Heart left ventricle (tissue), 16 donors: ENCODE measurements around the gene GADD45GIP1. TPM values are rescaled to one million over a fixed set of nuclear protein-coding genes. Genes with fewer than 3 reads are reported as not detected.

Experiments
- ATAC-seq, 4 donors: fragments of 200-7000 bp; cut with Tn5 transposase; one replicate each; pipeline ENCODE4 v1.9.1; 2020 to 2022; ENCODE audit warnings: moderate library complexity in 4 of 4, mild to moderate bottlenecking in 3 of 4, moderate number of reproducible peaks in 1 of 4
- DNase-seq, 5 donors: peaks; one replicate each; pipeline ENCODE4 v3.0.0-alpha.2; 2020
- H3K27ac ChIP-seq, 12 donors: fragments of 200-600 bp; sonication (generic) in 4 of 12; one replicate each; pipeline versions ENCODE4 v1.5.0 to v1.8.0; 2016 to 2022; ENCODE audit warnings: mild to moderate bottlenecking in 2 of 12
- H3K27me3 ChIP-seq, 9 donors: fragments of 200-600 bp; sonication (generic) in 2 of 9; one replicate each; pipeline versions ENCODE4 v1.5.1 to v1.8.0; 2016 to 2022; ENCODE audit warnings: mild to moderate bottlenecking in 3 of 9
- H3K36me3 ChIP-seq, 9 donors: fragments of 200-600 bp; sonication (generic) in 2 of 9; one replicate each; pipeline versions ENCODE4 v1.5.0 to v1.8.0; 2018 to 2022; ENCODE audit warnings: mild to moderate bottlenecking in 2 of 9
- H3K4me1 ChIP-seq, 12 donors: fragments of 200-600 bp; sonication (generic) in 4 of 12; one replicate each; pipeline versions ENCODE4 v1.5.0 to v1.8.0; 2016 to 2022; ENCODE audit warnings: mild to moderate bottlenecking in 3 of 12
- H3K4me3 ChIP-seq, 12 donors: fragments of 200-600 bp; sonication (generic) in 4 of 12; one replicate each; pipeline versions ENCODE4 v1.5.0 to v1.8.0; 2017 to 2022; ENCODE audit warnings: mild to moderate bottlenecking in 9 of 12, moderate library complexity in 4 of 12
- H3K9me3 ChIP-seq, 12 donors: fragments of 200-600 bp; sonication (generic) in 4 of 12; one replicate each; pipeline versions ENCODE4 v1.5.0 to v1.8.0; 2016 to 2022; ENCODE audit warnings: mild to moderate bottlenecking in 1 of 12
- CTCF ChIP-seq, 12 donors: fragments of 200-600 bp; sonication (generic) in 4 of 12; IDR thresholded peaks; one replicate each; pipeline versions ENCODE4 v1.5.0 to v1.8.0; 2018 to 2022; ENCODE audit warnings: antibody characterized with exemption in 12 of 12, mild to moderate bottlenecking in 5 of 12
- POLR2A ChIP-seq, 2 donors: fragments of 450-650 bp; IDR thresholded peaks; one replicate each; pipeline ENCODE4 v1.6.1; 2017; ENCODE audit warnings: antibody characterized with exemption in 2 of 2, mild to moderate bottlenecking in 2 of 2, moderate library complexity in 2 of 2
- whole genome bisulfite sequencing, 4 donors: extraction: QIAGEN DNeasy Blood & Tissue Kit in 2 of 4; methylation state at CpG; one replicate each; pipeline versions ENCODE4 v1.1.5 to v1.1.7; 2013 to 2018; 5-methylcytosine and 5-hydroxymethylcytosine counted together
- intact Hi-C, 10 donors: fragments of 100-400 bp; cut with DNase I; formaldehyde crosslinking; loops; one replicate each; pipeline versions ENCODE4 v1.11.1 to v1.14.2; 2022
- polyA plus RNA-seq, 2 donors: library from polyadenylated mRNA; stranded (reverse); fragments of 200-250 nt; gene quantifications; one replicate each; pipeline ENCODE4 v1.2.3, GENCODE V29; 2013
- total RNA-seq, 9 donors: library from RNA; depleted of rRNA in 2 of 9; stranded (reverse); fragments of >200 nt in 2 of 9; fragmentation: NEBNext Ultra II Directional in 3 of 9; extraction: Animal tissue kit (Norgen Biotek cat#: 25700) in 3 of 9; gene quantifications; one replicate each; pipeline versions ENCODE4 v1.1.0 to v1.2.4, GENCODE V29; 2016 to 2023
- donor health status: ischemic (EF 13 %, LVEDD 7.1; RV severe dilation, severe dysfunction).
- donor health status: healthy with polysubstance abuse.
- donor health status: DM: no; HTN: yes; CAD: no.
- donor health status: DM: no; HTN: no; CAD: no.
- donor health status: ischemic (EF 25% LVEDD 6.9; RV normal size, moderate dysfunction).
- donor health status: ischemic (EF 25% LVEDD 5.7; RV mildly dilated, moderate dysfunction).
- donor health status: healthy.
- donor health status: DM: yes; HTN: yes; CAD: no.
- donor health status: ischemic (EF 35%, LVEDD 5.7; RV mildly dilated, moderate dysfunction).
- donor health status: nonischemic (EF 11% LVEDD 7.7; RV severe dilation, severe dysfunction).
- donor health status: DM: yes; HTN: yes; CAD: no.
- donor health status: PGD.
- donor health status: ischemic (EF 29% LVEDD 5.4; RV normal size, mild dysfunction).
- donor health status: nonischemic (EF 23%, LVEDD 6.1; RV moderate dilation, normal function).

Gene GADD45GIP1
- total and polyA plus RNA-seq, 11 donors: 17.2 to 119 (median 30.4) TPM

GRCh38 chr19:12949363-12950283, 7.4 kb downstream of the GADD45GIP1 start:
- ATAC-seq: no peak
- whole genome bisulfite sequencing, 4 donors: 75 to 80% (median 76%) methylated on average over 15 to 16 of the region's 16 CpGs
- H3K36me3 ChIP-seq: peaks cover 5 to 84% (median 74%) of the 10 kb centered on the region in 9 donors
- intact Hi-C loops: loop anchor here in 1 of 10 donors (10.0 kb wide), 1 partner anchor 55 kb away; the partner anchor contains the start of gene GCDH
- H3K27me3 ChIP-seq: no peaks in the 10 kb centered on the region
- peaks cover 5 to 58% (median 39%) of the 10 kb centered on the region in 12 donors for H3K4me1 ChIP-seq
- no peak overlapping the region for H3K4me3 ChIP-seq
- H3K9me3 ChIP-seq: no peaks in the 10 kb centered on the region
- no peak for DNase-seq
- H3K27ac ChIP-seq: peak overlapping the region in 3 of 12 donors; percentile 6 to 52 (median 36)
- TF ChIP-seq POLR2A (IDR thresholded peaks at IDR 0.05) (no peak), CTCF (IDR thresholded peaks at IDR 0.05) (no peak)

GRCh38 chr19:12948612-12949362, 8.2 kb downstream of the GADD45GIP1 start:
- Histone ChIP-seq H3K9me3 (no peaks in the 10 kb centered on the region), H3K4me3 (no peak overlapping the region), H3K27ac (no peak overlapping the region), H3K36me3 (peaks cover 5 to 84% (median 76%) of the 10 kb centered on the region in 9 donors), H3K27me3 (no peaks in the 10 kb centered on the region), H3K4me1 (peaks cover 5 to 51% (median 33%) of the 10 kb centered on the region in 12 donors)
- DNase-seq (no peak), ATAC-seq (no peak)
- TF ChIP-seq POLR2A (IDR thresholded peaks at IDR 0.05): no peak
- TF ChIP-seq CTCF (IDR thresholded peaks at IDR 0.05): no peak
- WGBS, 4 donors: 91 to 95% (median 94%) methylated on average over 9 to 30 of the region's 30 CpGs
- intact Hi-C loops: no loop called here

GRCh38 chr19:12947702-12948611, 9.1 kb downstream of the GADD45GIP1 start:
- Histone ChIP-seq H3K27me3 (no peaks in the 10 kb centered on the region), H3K4me1 (peaks cover 5 to 51% (median 27%) of the 10 kb centered on the region in 12 donors), H3K36me3 (peaks cover 5 to 84% (median 76%) of the 10 kb centered on the region in 9 donors), H3K9me3 (no peaks in the 10 kb centered on the region), H3K27ac (no peak overlapping the region), H3K4me3 (no peak overlapping the region)
- TF ChIP-seq POLR2A (IDR thresholded peaks at IDR 0.05) (no peak), CTCF (IDR thresholded peaks at IDR 0.05) (no peak)
- no peak for ATAC-seq
- no peak for DNase-seq
- 81 to 84% (median 83%) methylated on average over 22 to 28 of the region's 28 CpGs for WGBS, 4 donors
- intact Hi-C loops: no loop called here
